Loucy (cell line): Measurements from ENCODE around the gene PKLR.

Experiments used
- EZH2phosphoT487 ChIP-seq: fragments of 200-600 bp; IDR thresholded peaks from 2 replicates; pipeline ENCODE4 v1.6.1; 2018; ENCODE audit warnings: antibody characterized with exemption, mild to moderate bottlenecking, moderate library complexity, borderline replicate concordance
- TF ChIP-seq, protein P1 (sequence below): fragments of 200-600 bp; sonication (generic); conservative IDR thresholded peaks from 2 replicates; pipeline ENCODE4 v1.5.1; 2014; ENCODE audit warnings: mild to moderate bottlenecking, antibody characterized with exemption, low read length

DNA sequence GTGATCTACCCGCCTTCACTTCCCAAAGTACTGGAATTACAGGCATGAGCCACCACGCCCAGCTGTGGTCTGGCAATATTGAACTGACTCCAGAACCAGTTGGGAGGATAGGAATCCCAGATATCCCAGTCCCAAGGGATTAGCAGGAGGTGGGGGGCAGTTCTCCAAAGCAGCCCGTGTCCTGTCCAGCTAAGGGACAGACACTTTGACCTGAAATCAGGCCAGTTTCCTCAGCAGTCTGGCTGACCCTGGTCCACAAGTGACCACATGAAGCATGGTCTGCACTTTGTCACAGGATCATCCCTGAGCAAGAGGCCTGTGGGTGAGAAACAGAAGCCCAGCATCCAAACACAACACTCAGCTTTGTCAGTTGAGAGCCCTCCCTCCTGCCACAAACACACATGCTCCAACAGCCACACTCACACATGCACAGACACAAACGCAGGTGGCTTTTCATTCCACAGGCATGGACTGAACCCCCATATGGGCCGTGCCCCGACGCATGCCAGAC lies 4.7 kb upstream of the PKLR start:
- TF ChIP-seq, protein P1, sequence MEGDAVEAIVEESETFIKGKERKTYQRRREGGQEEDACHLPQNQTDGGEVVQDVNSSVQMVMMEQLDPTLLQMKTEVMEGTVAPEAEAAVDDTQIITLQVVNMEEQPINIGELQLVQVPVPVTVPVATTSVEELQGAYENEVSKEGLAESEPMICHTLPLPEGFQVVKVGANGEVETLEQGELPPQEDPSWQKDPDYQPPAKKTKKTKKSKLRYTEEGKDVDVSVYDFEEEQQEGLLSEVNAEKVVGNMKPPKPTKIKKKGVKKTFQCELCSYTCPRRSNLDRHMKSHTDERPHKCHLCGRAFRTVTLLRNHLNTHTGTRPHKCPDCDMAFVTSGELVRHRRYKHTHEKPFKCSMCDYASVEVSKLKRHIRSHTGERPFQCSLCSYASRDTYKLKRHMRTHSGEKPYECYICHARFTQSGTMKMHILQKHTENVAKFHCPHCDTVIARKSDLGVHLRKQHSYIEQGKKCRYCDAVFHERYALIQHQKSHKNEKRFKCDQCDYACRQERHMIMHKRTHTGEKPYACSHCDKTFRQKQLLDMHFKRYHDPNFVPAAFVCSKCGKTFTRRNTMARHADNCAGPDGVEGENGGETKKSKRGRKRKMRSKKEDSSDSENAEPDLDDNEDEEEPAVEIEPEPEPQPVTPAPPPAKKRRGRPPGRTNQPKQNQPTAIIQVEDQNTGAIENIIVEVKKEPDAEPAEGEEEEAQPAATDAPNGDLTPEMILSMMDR: no peak
- no peak for TF ChIP-seq EZH2phosphoT487
